ENCODE data around the gene PZP.

GRCh38 chr12:9114946-9115345 is 93.2 kb downstream of the PZP start:
- TF ChIP-seq POLR2A (IDR thresholded peaks at IDR 0.05; ENCODE audit: low read length) (no peak), GATA1 (IDR thresholded peaks at IDR 0.05; ENCODE audit: low read depth, low read length) (no peak)
